IPS DF 4.7 (cell line): ENCODE measurements around the gene DLG5.
A peak's percentile ranks its signal among the peaks of the same experiment; 100 is the strongest.

Source experiments
- DNase-seq: peaks from one replicate; pipeline ENCODE4 v3.0.0-alpha.2; 2013; ENCODE audit warnings: low spot score; ENCODE audit errors: extremely low read depth

The DLG5 gene

DNA sequence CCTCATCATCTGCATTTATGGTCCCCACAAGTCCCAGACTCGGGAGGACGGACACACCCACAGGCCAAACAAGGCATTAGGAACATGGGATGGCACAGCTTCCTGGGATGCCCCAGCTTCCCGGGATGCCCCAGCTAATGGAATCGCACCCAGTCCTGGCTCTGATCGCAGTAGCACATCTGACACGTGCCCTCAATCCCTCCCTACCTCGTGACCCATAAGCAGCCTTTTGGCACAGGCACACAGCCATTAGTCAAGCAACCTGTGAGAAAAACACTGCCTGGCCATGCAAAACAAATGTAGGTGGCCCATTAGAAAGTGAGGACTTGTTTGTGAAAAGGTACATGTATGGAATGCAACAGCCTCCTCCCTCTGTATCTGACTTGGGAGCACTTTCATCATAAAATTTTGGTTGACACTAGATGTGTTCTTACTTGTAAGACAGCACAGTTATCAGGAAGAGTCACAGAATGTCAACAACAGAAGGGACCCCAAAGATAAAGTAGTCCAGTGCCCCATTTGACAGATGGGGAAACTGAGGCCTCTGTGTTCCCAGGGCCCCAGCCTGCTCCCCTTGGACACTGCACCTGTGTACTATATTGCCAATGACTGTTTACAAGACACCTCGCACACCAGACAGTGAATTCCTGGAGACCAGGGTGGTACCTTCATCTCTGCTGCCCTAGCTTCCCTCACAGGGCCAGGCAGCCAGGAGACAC, 34.4 kb downstream of the DLG5 start:
- DNase-seq = no peak

DNA sequence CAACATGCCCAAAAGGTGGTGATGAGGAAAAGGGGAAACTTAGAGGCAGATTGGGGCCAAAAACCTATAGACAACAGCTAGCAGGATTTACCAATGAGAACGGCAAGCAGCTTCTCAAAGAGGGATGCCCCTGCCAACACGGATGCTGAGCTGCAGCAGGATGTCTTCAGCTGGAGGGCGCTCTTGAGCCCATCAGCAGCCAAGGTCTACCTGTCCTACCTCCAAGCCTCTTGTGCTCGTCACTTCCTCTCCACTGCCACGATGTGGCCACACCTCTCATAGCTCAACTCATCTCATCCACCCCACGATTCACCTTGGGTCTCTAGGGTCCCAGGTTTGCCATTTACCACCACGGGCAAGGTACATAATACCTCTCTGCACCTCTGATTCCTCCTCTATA, 36.5 kb downstream of the DLG5 start:
- peak; percentile 75 for DNase-seq

DNA sequence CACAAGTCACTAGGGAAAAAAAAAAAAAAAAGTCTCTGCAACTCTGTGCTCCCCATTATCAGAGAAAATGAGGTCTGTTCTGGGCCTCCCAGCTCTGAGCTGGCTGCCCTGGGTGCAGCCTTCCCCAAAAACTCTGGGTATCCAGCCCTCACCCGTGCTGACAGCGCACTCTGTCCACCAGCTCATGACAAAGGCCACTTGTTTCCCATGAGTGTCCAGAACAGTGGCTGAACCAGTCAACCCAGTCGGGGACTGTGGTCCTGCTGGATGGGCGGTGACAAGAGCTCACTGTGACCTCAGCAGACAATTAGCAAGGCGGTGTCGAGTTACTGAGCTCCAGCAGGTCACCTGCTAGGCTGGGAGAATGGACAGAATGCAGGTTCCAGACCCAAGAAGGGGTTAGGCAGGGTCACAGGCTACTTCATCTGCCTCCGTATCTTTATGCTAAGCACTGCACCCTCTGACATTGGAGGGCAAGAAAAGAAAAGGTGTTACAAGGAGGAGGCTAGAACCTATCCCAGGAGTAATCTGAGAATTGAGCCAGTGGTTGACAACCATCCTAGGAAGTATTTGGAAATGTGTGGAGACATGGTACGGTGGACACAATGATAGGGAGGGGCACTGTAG, 37.2 kb downstream of the DLG5 start:
- peak; percentile 81 for DNase-seq

DNA sequence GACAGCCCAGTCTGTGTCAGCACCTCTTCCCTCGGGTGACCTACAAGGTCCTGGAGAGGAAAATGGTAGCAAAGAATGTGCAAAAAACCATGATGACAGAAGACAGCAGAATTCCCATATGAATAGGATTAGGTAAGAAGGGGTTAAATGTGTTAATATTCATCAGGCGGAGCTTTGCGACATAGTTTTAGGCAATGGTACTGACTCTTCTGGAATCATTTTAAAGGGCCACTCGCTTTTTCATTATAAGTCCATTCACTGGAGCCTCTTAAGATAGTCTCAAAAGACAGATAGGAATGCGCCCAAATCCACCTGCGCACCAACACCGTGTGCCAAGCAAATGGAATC, 38.2 kb downstream of the DLG5 start:
- no peak for DNase-seq

DNA sequence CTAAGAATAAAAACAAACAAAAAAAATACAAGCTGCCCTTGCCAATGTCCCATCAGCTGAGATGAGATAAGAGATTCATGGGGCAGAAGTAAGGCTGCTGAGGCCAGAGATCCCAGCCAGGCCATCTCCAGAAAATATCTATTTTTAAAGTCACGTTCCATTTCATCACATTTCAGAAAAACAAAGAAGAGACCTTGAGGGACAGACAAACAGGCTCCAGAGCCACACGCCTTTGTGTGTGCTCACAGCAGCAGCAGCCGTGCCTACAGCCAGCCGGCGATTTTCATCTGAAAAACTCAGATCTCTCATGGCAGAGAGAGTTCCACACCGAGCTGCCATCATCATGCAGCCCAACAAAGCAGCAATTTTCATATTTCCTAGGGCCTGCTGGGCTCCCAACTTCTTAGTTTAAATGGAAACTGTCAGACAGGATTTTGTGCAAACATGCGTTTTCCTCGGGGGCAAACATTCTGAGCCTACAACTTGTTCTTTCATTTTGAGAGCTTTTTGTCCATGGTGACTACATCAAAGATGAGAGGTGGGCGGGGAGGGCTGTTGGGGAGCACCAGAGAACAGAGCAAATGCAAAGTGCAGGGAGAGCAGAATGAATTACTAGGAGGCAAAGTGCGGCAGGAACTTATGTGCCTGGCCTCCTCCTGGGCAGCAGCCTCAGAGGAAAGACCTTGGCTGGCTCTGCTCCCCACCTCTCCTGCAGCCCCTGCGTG, 38.8 kb downstream of the DLG5 start:
- DNase-seq = no peak

DNA sequence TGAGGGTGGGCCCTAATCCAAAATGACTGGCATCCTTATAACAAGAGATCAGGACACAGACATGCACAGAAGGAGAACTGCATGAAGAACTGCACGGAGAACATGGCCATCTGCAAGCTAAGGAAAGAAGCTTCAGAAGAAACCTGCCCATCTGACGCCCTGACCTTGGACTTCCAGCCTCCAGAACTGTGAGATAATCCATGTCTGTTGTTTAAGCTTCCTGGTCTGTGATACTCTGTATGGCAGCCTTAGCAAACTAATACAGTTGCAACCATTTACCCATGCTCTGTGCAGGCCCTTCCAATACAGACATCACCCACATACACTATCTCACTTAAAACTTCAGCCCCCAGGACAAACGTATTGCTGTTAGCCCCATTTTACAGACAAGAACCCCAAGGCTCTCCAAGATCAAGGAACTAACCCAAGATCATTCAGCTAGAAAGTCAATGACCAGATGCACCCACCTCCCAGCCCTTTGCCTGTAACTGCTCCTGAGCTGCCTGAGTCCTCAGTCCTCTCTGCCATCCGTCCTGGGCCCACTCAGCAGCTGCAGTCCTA, 39.7 kb downstream of the DLG5 start:
- no peak for DNase-seq

DNA sequence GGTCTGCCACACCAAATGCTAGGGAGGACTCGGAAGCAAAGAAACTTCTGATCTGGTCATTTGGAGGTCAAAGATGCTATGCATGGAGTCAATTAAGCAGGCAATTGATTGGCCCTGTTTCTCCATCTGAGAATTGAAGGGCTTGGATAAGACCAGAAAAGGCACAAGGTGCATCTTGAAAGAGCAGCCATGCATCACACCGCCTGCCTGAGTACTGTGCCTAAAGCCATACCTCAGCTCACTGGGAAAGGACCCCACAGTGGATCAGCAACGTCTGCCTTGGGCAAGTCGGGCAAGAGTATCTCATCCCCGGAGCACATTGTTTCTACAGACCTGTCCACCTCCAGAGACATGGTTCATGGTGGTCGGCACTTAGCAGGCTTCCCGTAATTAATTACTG, 42.4 kb downstream of the DLG5 start:
- DNase-seq = no peak

DNA sequence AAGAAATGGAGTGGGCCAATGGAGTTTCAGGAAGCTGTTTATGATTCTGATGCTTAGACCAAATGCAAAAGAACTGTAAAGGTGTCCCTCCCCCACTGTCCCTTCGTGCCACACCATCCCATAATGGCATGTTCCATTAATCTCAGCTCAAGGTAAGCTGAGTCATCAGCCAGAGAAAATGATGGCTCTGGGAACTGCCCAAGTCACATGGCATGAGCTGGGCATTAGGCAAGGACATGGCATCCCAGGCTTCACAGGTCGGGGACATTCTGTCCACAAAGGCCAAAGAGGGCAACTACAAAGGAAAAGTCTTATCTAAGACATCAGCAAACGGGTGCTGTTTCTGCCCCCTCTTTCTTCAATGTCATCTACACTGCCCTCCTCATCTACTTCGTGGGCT, 44.9 kb downstream of the DLG5 start:
- no peak for DNase-seq

DNA sequence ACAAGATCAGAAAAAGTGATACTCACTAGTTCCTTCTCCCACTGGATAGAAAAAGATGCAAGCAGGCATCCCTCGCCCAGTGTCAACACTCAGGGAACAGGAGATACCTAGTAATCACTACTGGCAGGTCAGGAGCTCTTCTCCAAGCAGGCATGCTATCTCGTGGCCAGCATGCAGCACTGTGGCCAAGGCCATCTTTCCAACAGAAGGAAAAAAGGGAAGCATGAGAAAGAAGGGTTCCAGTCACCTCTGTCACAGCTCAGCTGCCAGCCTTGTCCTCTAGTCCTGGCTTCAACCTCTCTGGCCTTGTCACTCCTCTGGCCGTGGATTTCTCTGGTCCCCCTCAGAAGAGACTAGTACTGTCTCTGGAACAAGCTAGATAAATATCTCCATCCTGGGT, 45.3 kb downstream of the DLG5 start:
- no peak for DNase-seq

DNA sequence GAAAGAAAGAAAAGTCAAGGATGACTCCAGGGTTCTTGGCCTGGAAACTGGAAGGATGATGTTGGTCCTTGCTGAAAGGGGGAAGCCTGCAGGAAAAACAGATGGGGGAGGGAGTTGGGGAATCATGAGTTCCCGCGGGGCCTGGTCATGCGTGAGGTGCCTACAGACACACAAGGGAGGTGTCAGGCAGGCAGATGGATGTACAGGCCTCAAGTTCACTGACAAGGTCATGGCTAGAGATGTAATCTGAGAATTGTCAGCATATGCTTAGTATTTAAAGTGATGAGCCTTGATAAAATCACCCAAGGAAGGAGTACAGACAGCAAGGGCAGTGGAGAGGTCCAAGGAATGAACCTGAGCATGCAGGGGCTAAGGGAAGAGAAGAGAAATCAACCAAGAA, 46.8 kb downstream of the DLG5 start:
- no peak for DNase-seq

DNA sequence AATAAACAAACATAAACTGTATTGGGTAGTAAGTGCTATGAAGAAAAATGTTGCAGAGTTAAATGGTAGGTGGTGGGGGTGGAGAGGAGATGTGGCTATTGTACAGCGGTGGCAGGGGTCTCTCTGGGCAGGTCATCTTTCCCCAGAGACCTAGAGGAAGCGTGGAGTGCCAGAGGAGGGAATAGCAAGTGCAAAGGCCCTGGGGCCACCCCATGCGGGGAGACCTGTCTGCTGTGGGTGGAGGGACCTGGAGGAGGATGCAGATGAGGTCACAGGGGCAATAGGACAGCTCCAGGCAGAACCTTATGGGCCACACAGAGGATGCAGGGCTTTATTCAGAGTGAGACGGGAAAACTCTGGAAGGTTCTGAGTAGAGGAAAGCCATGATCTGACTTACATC, 47.5 kb downstream of the DLG5 start:
- no peak for DNase-seq

DNA sequence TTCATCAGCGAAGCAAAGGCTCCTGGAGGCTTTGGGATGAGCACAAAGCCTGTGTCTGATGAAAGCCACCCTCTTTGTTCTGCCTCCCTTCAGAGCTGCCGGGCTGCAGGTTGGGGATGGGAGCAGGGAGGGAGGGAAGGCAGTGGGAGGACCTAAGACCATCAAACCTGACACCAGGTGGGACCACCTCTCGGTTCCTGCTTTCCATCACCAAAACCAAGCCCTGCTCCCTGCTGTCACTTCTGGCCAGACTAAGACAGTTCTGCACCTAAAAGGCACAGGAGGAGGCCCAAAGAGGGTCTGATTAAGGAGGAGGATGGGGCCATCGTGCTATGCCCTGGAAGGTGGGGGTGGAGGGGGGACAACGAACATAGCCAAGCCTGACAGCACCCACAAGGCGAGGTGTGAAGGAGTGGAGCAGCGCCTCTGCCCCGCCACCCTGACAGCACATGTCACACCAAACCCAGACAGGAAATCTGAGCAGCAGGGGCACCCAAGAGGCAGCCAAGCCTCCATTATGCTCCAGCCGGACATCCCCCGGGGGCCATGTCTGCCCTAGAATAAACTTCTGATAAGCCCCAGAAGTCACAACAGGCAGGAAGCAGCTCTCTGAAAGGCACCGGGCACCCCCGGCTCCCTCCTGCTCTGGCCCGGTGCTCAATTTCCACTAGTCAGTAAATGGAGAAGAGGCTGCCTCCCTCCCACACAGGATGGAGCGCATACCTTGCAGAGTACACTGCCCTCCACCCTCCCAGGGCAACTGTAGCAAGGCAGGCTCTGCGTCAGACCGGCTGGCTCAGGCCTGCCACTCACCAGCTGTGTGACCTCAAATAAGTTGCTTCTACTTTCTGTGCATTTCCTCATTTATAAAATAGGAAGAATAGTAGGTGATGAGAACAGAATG, 48.9 kb downstream of the DLG5 start:
- peak; percentile 89 for DNase-seq

DNA sequence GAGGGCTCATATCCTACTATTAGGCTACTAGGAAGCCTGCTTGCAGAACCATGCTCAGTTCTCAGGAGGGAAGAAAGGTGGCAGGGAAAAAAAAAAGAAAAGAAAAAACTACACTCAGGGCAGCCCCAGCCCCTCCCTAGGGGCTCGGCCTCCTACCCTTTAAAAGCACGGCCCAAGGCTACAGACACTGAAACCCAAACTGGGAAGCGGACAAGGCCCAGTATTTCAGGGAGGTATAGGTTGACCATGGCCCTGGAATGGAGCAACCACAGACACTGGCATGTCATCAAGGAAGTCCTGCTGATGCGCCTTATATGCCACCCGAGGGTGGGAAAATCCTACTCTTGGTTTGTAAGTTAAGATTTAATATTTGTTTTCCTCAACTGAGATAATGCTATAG, 50.8 kb downstream of the DLG5 start:
- DNase-seq = no peak

DNA sequence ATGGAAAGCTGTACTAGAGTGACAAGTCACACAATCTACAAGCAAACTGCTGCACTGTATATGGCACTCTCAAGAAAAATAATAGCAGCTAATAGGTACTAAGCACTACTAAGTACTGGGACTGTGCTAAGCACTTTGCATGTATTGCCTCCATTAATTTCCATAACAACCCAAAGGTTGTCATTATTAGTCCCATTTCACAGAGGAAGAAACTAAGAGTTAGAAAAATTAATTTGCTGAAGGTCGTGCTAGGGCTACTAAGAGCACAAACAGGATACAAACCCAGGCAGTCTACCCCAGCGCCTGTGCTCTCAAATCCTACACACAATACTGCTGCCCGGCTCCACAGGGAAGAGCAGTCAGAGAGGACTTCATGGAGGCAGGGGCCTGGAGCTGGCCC, 51.7 kb downstream of the DLG5 start:
- no peak for DNase-seq

DNA sequence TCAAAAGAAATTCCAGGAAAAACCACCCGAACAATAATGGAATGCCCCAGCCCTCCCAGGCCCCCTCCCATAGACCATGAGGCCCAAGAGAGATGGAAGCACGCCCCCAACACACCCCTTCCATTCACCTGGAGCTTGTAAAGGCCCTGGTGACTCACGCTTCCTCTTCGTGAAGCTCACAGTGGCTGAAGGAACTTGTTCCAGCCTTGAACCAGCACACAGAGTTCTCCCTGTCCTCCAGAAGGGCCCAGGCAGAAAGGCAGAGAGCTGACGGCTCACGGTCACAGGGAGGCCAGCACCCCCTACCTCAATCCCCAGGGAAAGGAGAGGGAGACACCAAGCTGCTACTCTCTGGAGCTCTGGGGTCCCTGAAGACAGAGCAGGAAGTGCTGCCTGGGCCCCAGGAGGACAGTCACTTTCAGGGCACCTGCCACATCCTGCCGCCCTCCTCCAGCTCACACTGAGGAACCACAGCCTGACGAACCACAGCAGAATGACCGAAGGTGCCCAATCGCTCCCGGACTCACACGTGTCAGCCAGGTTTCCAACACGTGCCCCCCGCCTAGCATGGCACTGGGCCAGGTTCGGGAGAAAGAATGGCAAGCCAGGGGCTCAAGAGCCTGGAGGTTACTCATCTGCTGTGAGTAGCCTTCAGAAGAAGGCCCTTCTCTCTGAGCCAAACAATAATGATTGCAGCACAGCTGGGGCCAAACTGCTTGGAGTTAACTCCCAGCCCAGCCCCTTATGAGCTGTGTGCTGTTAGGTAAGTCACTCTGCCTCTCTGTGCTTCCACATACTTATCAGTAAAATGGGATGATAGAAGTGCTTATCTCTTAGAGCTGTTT, 52.8 kb downstream of the DLG5 start:
- DNase-seq = no peak

DNA sequence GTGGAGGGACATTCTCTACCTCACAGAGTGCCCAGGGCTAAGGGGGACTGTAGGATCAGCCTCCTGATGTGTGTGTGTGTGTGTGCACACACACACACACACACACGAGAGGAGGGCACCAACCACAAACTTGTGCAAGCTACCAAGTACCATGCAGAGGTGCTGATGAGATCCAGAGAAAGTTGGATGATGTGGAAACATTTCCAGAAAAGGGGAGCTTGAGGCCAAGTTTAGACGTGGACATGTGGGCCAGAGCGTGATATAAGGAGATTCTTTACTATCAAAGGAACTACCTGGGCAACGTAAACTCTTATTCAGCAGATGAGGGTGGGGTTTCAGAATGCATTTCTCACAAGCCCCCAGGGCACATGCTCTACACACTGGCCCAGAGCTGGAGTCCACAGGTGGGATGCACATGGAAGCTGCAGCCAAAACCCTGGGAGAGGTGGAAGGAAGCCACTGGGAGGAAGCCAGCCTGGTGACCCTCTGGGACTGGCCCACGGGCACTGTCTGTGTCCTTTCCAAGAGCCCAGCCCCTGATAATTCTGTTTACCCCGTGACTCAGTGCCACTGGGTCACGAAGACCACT, 53.5 kb downstream of the DLG5 start:
- DNase-seq = no peak

DNA sequence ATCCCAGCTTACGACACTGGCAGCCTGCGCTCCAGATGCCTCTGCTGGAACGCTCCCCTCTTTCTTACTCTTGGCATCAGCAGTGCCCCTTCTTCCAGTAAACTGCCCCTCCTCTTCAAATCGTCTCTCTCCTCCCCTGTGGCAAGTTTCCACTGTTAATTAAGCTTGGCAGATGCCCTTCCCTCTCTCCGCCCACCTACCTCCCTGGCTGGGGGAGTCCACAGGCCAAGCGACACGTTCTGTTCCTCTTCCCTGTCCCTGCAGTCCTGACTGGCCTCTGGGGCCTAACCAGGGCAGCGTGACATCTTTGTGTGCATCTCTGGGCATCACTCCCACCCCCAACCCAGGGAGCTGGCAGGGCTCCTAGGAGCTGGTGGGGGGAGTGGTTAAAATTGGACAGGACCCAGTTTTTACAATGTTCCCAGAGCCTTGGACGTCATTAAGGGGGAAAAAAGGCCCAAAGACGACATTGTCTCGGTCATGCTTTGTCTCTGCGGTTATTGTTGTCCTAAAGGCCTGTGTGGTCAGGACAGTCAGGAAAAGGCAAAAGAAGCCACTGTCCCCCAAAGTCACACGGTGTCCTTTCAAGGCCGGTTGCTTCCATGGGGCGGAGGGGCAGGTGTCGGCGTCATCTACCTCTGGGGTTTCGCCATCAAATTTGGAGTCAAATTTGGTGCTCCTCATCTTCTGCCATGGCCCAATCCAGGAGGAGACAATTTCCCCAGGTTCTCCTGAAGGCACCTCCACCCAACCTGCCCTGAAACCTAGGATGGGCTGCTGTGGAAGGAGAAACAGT, 54.2 kb downstream of the DLG5 start:
- DNase-seq = no peak

DNA sequence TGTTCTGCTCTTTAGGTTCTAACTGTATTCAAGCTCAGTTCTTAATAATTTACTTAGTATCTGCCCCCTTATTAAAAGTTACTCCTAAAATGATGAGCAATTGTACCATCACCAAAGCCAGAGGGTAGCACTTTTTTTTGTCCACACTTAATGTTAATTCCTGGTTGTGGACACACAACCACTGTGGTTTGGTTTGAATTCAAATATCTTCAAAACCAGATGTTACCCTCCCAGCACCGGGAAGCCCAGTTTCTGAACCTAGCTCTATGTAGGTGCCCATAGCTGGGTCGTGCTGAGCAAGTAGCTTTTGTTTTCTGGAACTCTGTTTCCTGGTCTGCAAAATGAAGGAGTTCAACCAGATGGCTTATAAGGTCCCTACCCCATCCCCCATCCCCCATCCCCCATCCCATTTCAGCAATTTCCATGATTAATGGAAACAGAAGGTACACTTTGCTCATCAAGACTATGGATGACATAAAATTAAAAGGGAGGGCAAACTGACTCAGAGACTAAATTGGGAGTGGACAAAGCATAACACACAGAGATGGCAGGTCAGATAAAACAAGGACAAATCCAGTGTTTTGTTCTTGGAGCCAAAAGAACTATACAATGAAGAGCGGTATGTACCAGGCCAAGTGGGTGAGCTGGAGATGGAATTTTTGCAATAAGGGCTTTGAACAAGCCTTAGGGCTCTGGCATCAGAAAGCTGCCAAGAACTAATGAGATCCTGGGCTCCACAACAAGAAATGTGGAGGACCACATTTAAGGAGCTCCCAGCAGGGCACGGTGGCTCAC, 56.7 kb downstream of the DLG5 start:
- no peak for DNase-seq

DNA sequence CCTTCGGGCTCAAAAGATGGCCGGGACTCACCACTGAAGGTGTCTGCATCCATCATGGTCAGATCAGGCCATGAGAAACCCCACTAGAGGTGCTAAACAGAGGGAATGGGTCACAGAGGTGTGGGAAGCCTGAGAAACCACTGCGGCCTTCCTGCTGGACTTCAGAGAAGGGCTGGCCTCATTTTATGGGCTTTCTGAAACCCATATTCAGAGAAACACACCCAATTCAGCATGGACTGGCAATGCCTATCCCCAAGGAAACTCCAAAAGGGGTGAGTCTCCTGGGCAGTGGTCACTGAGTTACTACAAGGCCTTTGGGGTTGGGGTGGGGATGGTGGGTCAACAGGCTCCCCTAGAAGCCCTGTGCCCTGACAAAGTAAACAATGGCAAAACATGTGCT, 58.0 kb downstream of the DLG5 start:
- no peak for DNase-seq
